Effector memory CD8-positive, alpha-beta T cell (primary cell): ENCODE results near the gene DUS2.
"Not testable (repeated sequence)": the region's sequence is repeated elsewhere in the genome, so short reads cannot be mapped to it uniquely, and the experiment has no call there.

ENCODE experiments used
- ATAC-seq: fragments of 150-1000 bp; cut with Tn5 transposase; replicated peaks from 2 replicates; pipeline ENCODE4 v1.10.0; 2021; ENCODE audit warnings: mild to moderate bottlenecking, moderate library complexity
- DNase-seq, 3 experiments: peaks; one replicate each; pipeline ENCODE4 v3.0.0; 2021
- H3K27ac Mint-ChIP-seq, 2 donors: one replicate each; pipeline ENCODE4 v1.8.0; 2022; ENCODE audit warnings: mild to moderate bottlenecking in 2 of 2, mixed read lengths in 2 of 2, moderate library complexity in 2 of 2
- H3K27me3 Mint-ChIP-seq, 2 donors: one replicate each; pipeline ENCODE4 v1.8.0; 2022; ENCODE audit warnings: mixed read lengths in 2 of 2
- H3K36me3 Mint-ChIP-seq: one replicate; pipeline ENCODE4 v1.8.0; 2022; ENCODE audit warnings: mild to moderate bottlenecking, moderate library complexity, mixed read lengths; ENCODE audit not compliant: insufficient read depth
- H3K4me1 Mint-ChIP-seq, 2 donors: one replicate each; pipeline ENCODE4 v1.8.0; 2022; ENCODE audit warnings: low read depth in 2 of 2, mixed read lengths in 2 of 2
- H3K4me3 Mint-ChIP-seq, 2 donors: one replicate each; pipeline ENCODE4 v1.8.0; 2022; ENCODE audit warnings: mild to moderate bottlenecking in 2 of 2, mixed read lengths in 2 of 2, moderate library complexity in 2 of 2
- H3K9me3 Mint-ChIP-seq, 2 donors: one replicate each; pipeline ENCODE4 v1.8.0; 2022; ENCODE audit warnings: mixed read lengths in 2 of 2

DUS2 gene

GRCh38 chr16:68107230-68107928 lies 84.3 kb downstream of the DUS2 start:
- H3K9me3 Mint-ChIP-seq, DNase-seq, H3K27me3 Mint-ChIP-seq: not testable (repeated sequence)
- Mint-ChIP-seq H3K4me1 (peaks cover 73 to 91% of the 10 kb centered on the region in 2 donors), H3K4me3 (peak overlapping the region; percentile 62 to 66), H3K27ac (peak overlapping the region; percentile 84 to 85), H3K36me3 (peaks cover 19% of the 10 kb centered on the region)
- ATAC-seq, result peak; percentile 21

- H3K9me3 Mint-ChIP-seq, ATAC-seq, DNase-seq, H3K27me3 Mint-ChIP-seq: not testable (repeated sequence)
- Mint-ChIP-seq H3K4me1 (peaks cover 73 to 88% of the 10 kb centered on the region in 2 donors), H3K36me3 (peaks cover 22% of the 10 kb centered on the region), H3K27ac (peak overlapping the region; percentile 36 to 84), H3K4me3 (peak overlapping the region; percentile 3 to 11)
Measured at GRCh38 chr16:68109156-68109555, 86.1 kb downstream of the DUS2 start.

DNA sequence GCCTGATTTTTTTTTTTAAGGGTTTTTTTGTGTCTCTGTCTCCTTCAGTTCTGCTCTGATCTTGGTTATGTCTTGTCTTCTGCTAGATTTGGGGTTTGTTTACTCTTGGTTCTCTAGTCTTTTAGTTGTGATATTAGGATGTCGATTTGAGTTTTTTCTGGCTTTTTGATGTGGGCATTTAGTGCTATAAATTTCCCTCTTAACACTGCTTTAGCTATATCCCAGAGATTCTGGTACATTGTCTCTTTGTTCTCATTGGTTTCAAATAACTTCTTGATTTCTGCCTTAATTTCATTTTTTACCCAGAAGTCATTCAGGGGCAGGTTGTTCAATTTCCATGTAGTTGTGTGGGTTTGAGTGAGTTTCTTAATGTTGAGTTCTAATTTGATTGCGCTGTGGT lies 87.5 kb downstream of the DUS2 start:
- Mint-ChIP-seq H3K27ac (peak overlapping the region; percentile 72 to 81), H3K36me3 (peaks cover 17% of the 10 kb centered on the region), H3K4me3 (peak overlapping the region; percentile 15 to 27), H3K4me1 (peaks cover 69 to 86% of the 10 kb centered on the region in 2 donors)
- H3K27me3 Mint-ChIP-seq, ATAC-seq, H3K9me3 Mint-ChIP-seq, DNase-seq: not testable (repeated sequence)

GRCh38 chr16:68111379-68111778 lies 88.3 kb downstream of the DUS2 start:
- H3K27me3 Mint-ChIP-seq, result no peaks in the 10 kb centered on the region
- ATAC-seq, result no peak
- peaks cover 17% of the 10 kb centered on the region for H3K36me3 Mint-ChIP-seq
- DNase-seq, result no peak
- H3K27ac Mint-ChIP-seq, result peak overlapping the region in 1 of 2 donors; percentile 81
- H3K4me3 Mint-ChIP-seq, result peak overlapping the region in 1 of 2 donors; percentile 15
- H3K9me3 Mint-ChIP-seq, result peaks cover 3 to 10% of the 10 kb centered on the region in 2 donors
- peaks cover 71 to 85% of the 10 kb centered on the region in 2 donors for H3K4me1 Mint-ChIP-seq

DNA sequence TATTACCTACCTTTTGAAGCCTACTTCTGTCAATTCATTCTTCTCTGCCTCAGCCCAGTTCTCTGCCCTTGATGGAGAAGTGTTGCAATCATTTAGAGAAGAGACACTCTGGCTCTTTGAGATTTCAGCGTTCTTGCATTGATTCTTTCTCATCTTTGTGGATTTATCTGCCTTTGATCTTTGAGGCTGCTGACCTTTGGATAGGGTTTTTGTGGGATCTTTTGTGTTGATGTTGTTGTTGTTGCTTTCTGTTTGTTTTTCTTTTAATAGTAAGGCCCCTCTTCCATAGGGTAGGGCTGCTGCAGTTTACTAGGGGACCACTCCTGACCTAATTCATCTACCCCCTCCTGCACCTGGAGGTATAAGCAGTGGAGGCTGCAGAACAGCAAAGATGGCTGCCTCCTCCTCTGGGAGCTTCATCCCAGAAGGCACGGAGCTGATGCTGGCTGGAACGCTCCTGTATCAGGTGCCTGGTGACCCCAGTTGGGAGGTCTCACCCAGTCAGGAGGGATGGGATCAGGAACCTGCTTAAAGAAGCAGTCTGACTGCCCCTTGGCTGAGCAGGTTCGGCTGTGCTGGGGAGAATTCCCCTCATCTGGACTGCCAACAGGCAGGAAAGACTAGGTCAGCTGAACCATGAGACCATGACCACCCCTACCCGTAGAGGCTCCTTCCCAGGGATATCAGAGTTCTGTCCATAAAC lies 90.1 kb downstream of the DUS2 start:
- peak overlapping the region; percentile 78 to 81 for H3K27ac Mint-ChIP-seq
- peaks cover 3 to 10% of the 10 kb centered on the region in 2 donors for H3K9me3 Mint-ChIP-seq
- no peak for ATAC-seq
- peaks cover 9% of the 10 kb centered on the region for H3K36me3 Mint-ChIP-seq
- no peak for DNase-seq
- peak overlapping the region; percentile 45 to 59 for H3K4me3 Mint-ChIP-seq
- peaks cover 74 to 85% of the 10 kb centered on the region in 2 donors for H3K4me1 Mint-ChIP-seq
- no peaks in the 10 kb centered on the region for H3K27me3 Mint-ChIP-seq

DNA sequence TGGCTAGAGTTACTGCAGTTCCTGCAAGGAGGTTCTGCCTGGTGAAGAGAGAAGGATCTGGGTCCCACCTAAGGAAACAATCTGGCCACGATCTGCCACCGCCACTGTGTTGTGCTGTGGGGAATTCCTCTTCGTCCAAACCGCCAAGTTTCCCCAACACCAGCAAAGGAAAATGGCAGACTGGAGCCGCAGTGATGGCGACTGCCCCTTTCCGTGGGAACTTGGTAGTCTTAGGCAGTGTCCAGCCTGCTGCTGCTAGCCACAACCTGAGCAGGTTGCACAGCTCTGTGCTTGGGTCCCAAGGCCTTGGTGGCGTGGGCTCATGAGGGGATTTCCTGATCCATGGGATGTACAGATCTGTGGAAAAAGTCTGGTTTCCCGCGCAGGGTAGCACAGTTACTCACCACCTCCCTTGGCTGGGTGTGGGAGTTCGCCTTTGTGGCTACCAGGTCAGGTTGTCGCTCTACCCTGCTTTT lies 90.7 kb downstream of the DUS2 start:
- no peak for ATAC-seq
- Mint-ChIP-seq H3K27me3 (no peaks in the 10 kb centered on the region), H3K27ac (peak overlapping the region in 1 of 2 donors; percentile 85), H3K36me3 (peaks cover 7% of the 10 kb centered on the region), H3K4me1 (peaks cover 73 to 84% of the 10 kb centered on the region in 2 donors), H3K9me3 (peaks cover 3 to 10% of the 10 kb centered on the region in 2 donors), H3K4me3 (peak overlapping the region in 1 of 2 donors; percentile 45)
- DNase-seq, result no peak

DNA sequence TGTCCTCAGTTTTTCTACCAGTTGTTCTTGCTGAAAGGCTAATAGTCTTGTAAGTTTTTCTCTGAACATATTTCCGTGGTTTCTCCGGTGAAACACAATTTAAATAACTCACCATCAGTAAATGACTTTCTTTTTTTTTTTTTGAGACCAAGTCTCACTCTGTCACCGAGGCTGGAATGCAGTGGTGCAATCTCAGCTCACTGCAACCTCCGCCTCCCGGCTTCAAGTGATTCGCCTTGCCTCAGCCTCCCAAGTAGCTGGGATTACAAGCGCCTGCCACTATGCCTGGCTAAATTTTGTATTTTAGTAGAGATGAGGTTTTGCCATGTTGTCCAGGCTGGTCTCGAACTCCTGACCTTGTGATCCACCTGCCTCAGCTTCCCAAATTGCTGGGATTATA lies 91.9 kb downstream of the DUS2 start:
- peak overlapping the region; percentile 25 to 45 for H3K4me3 Mint-ChIP-seq
- not testable (repeated sequence) for H3K9me3 Mint-ChIP-seq, DNase-seq, ATAC-seq, H3K36me3 Mint-ChIP-seq, H3K27me3 Mint-ChIP-seq
- H3K4me1 Mint-ChIP-seq, result peaks cover 72 to 84% of the 10 kb centered on the region in 2 donors
- H3K27ac Mint-ChIP-seq, result peak overlapping the region in 1 of 2 donors; percentile 85

GRCh38 chr16:68115851-68116250 lies 92.8 kb downstream of the DUS2 start:
- no peaks in the 10 kb centered on the region for H3K27me3 Mint-ChIP-seq
- H3K9me3 Mint-ChIP-seq, result peaks cover 0 to 2% of the 10 kb centered on the region in 2 donors
- ATAC-seq, result no peak
- peak overlapping the region; percentile 25 to 45 for H3K4me3 Mint-ChIP-seq
- DNase-seq, result no peak
- peaks cover 70 to 86% of the 10 kb centered on the region in 2 donors for H3K4me1 Mint-ChIP-seq
- H3K27ac Mint-ChIP-seq, result peak overlapping the region in 1 of 2 donors; percentile 85
- peaks cover 7% of the 10 kb centered on the region for H3K36me3 Mint-ChIP-seq

- Mint-ChIP-seq H3K4me1 (peaks cover 65 to 81% of the 10 kb centered on the region in 2 donors), H3K36me3 (peaks cover 7% of the 10 kb centered on the region), H3K4me3 (peak overlapping the region in 1 of 2 donors; percentile 25), H3K27me3 (no peaks in the 10 kb centered on the region), H3K27ac (peak overlapping the region in 1 of 2 donors; percentile 90), H3K9me3 (no peaks in the 10 kb centered on the region)
- peak; percentile 62 for ATAC-seq
- peak in 2 of 3 experiments; percentile 7 to 16 for DNase-seq
Measured at GRCh38 chr16:68116256-68116867, 93.3 kb downstream of the DUS2 start.

DNA sequence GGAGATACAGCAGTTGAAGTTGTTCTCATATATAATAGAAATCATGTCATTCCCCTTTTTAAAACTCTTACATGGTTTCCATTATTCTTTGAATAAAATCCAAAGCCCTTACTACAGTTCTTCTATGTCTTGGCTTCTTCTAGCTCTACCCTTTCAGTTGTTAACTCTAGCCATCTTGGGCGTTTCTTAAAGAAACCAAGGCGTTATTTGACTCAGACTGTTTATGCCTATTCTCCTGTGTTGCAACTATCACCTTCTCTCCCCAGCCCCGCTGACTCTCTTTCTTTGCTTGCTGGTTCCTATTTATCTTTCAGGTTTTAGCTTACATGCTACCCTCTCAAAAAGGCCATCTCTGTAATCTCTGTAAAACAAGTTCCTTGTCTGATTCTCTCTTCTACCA lies 94.8 kb downstream of the DUS2 start:
- no peaks in the 10 kb centered on the region for H3K9me3 Mint-ChIP-seq
- DNase-seq (no peak), ATAC-seq (peak; percentile 36)
- H3K27ac Mint-ChIP-seq, result peak overlapping the region; percentile 90
- H3K4me1 Mint-ChIP-seq, result peaks cover 66 to 83% of the 10 kb centered on the region in 2 donors
- peak overlapping the region; percentile 25 to 69 for H3K4me3 Mint-ChIP-seq
- H3K36me3 Mint-ChIP-seq, result peaks cover 10% of the 10 kb centered on the region
- no peaks in the 10 kb centered on the region for H3K27me3 Mint-ChIP-seq

- DNase-seq, result peak in 1 of 3 experiments; percentile 7
- peak; percentile 49 for ATAC-seq
- Mint-ChIP-seq H3K4me3 (peak overlapping the region; percentile 25 to 69), H3K4me1 (peaks cover 56 to 77% of the 10 kb centered on the region in 2 donors), H3K27ac (peak overlapping the region; percentile 90)
- H3K9me3 Mint-ChIP-seq, H3K27me3 Mint-ChIP-seq, H3K36me3 Mint-ChIP-seq: not testable (repeated sequence)
Measured at GRCh38 chr16:68118954-68119353, 95.9 kb downstream of the DUS2 start.

- H3K27me3 Mint-ChIP-seq, ATAC-seq, H3K9me3 Mint-ChIP-seq, DNase-seq: not testable (repeated sequence)
- peak overlapping the region; percentile 25 to 69 for H3K4me3 Mint-ChIP-seq
- peaks cover 49 to 71% of the 10 kb centered on the region in 2 donors for H3K4me1 Mint-ChIP-seq
- peak overlapping the region; percentile 90 for H3K27ac Mint-ChIP-seq
- peaks cover 16% of the 10 kb centered on the region for H3K36me3 Mint-ChIP-seq
Measured at GRCh38 chr16:68120496-68120895, 97.4 kb downstream of the DUS2 start.

DNA sequence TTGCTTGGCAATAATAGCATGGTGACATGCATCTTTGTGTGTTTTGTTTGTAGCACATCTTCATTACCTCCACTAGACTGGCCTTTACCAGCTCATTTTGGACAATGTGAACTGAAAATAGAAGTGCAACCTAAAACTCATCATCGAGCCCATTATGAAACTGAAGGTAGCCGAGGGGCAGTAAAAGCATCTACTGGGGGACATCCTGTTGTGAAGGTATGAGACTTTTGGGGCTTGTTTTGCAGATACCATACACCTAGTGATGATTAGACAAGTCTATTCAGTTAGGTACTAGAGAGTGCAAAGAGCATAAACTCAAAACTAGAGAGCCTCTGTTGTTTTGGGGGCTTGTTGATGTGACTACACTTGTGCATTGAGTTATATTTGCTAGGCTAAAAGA lies 103.3 kb downstream of the DUS2 start:
- no peaks in the 10 kb centered on the region for H3K27me3 Mint-ChIP-seq
- H3K4me3 Mint-ChIP-seq, result no peak overlapping the region
- no peak overlapping the region for H3K27ac Mint-ChIP-seq
- DNase-seq, result no peak
- no peaks in the 10 kb centered on the region for H3K9me3 Mint-ChIP-seq
- peaks cover 46% of the 10 kb centered on the region for H3K36me3 Mint-ChIP-seq
- no peak for ATAC-seq
- H3K4me1 Mint-ChIP-seq, result peaks cover 45 to 57% of the 10 kb centered on the region in 2 donors
